Liver (tissue), 9 donors: ENCODE results near the gene RPS27A. TPM values are rescaled to one million over a fixed set of nuclear protein-coding genes. Genes with fewer than 3 reads are reported as not detected.

Experiments used
- DNase-seq: peaks from one replicate; pipeline ENCODE4 v3.0.0-alpha.2; 2017; ENCODE audit warnings: low spot score
- H3K27ac ChIP-seq, 2 donors: one replicate each; pipeline ENCODE4 v1.7.0; 2013; ENCODE audit warnings: inconsistent platforms in 2 of 2, low read length in 2 of 2, control low read depth in 1 of 2, low read depth in 1 of 2, mild to moderate bottlenecking in 1 of 2
- H3K27me3 ChIP-seq, 4 donors: one replicate each; pipeline versions ENCODE4 v1.6.1 to v1.7.0; 2013; ENCODE audit warnings: low read length in 3 of 4, inconsistent platforms in 1 of 4, mild to moderate bottlenecking in 1 of 4, moderate library complexity in 1 of 4; ENCODE audit not compliant: control insufficient read depth in 4 of 4, insufficient read depth in 4 of 4
- H3K36me3 ChIP-seq, 4 donors: one replicate each; pipeline versions ENCODE4 v1.6.1 to v1.7.0; 2013; ENCODE audit warnings: low read length in 3 of 4, mild to moderate bottlenecking in 3 of 4, low read depth in 1 of 4, moderate library complexity in 1 of 4; ENCODE audit not compliant: control insufficient read depth in 4 of 4, insufficient read depth in 3 of 4
- H3K4me1 ChIP-seq, 4 donors: one replicate each; pipeline versions ENCODE4 v1.6.1 to v1.7.0; 2013; ENCODE audit warnings: low read length in 3 of 4, mild to moderate bottlenecking in 3 of 4, moderate library complexity in 1 of 4; ENCODE audit not compliant: control insufficient read depth in 4 of 4, insufficient read depth in 4 of 4
- H3K4me3 ChIP-seq, 3 donors: one replicate each; pipeline versions ENCODE4 v1.6.1 to v1.7.0; 2013; ENCODE audit warnings: low read length in 3 of 3, control low read depth in 1 of 3, low read depth in 1 of 3, mild to moderate bottlenecking in 1 of 3
- H3K9ac ChIP-seq, 2 donors: one replicate each; pipeline ENCODE4 v1.7.0; 2013; ENCODE audit warnings: low read length in 2 of 2, mild to moderate bottlenecking in 2 of 2, moderate library complexity in 2 of 2, control low read depth in 1 of 2, low read depth in 1 of 2
- H3K9me3 ChIP-seq, 4 donors: one replicate each; pipeline versions ENCODE4 v1.6.1 to v1.7.0; 2013; ENCODE audit warnings: low read length in 3 of 4; ENCODE audit not compliant: control insufficient read depth in 4 of 4
- ATF3 ChIP-seq: IDR thresholded peaks from 2 replicates; pipeline ENCODE4 v1.6.1; 2016; ENCODE audit warnings: antibody characterized with exemption
- EGR1 ChIP-seq, 2 donors: IDR thresholded peaks; 2 replicates each; pipeline ENCODE4 v1.6.1; 2016 to 2018; ENCODE audit warnings: antibody characterized with exemption in 2 of 2, low read depth in 2 of 2
- FOXA1 ChIP-seq: IDR thresholded peaks from 2 replicates; pipeline ENCODE4 v1.6.1; 2016; ENCODE audit warnings: antibody characterized with exemption
- FOXA2 ChIP-seq: IDR thresholded peaks from 2 replicates; pipeline ENCODE4 v1.6.1; 2016; ENCODE audit warnings: antibody characterized with exemption
- HNF4G ChIP-seq: IDR thresholded peaks from 2 replicates; pipeline ENCODE4 v1.6.1; 2016; ENCODE audit warnings: antibody characterized with exemption
- JUND ChIP-seq, 2 donors: IDR thresholded peaks; 2 replicates each; pipeline ENCODE4 v1.6.1; 2016; ENCODE audit warnings: antibody characterized with exemption in 2 of 2
- MAX ChIP-seq: IDR thresholded peaks from 2 replicates; pipeline ENCODE4 v1.6.1; 2016; ENCODE audit warnings: antibody characterized with exemption
- NR2F2 ChIP-seq: IDR thresholded peaks from 2 replicates; pipeline ENCODE4 v1.6.1; 2016; ENCODE audit warnings: antibody characterized with exemption
- RAD21 ChIP-seq, 2 donors: IDR thresholded peaks; 2 replicates each; pipeline ENCODE4 v1.6.1; 2016; ENCODE audit warnings: antibody characterized with exemption in 2 of 2, mild to moderate bottlenecking in 2 of 2
- REST ChIP-seq: IDR thresholded peaks from 2 replicates; pipeline ENCODE4 v1.6.1; 2016; ENCODE audit warnings: antibody characterized with exemption, mild to moderate bottlenecking
- RXRA ChIP-seq, 2 donors: IDR thresholded peaks; 2 replicates each; pipeline ENCODE4 v1.6.1; 2017 to 2018; ENCODE audit warnings: antibody characterized with exemption in 2 of 2, mild to moderate bottlenecking in 1 of 2
- SP1 ChIP-seq: IDR thresholded peaks from 2 replicates; pipeline ENCODE4 v1.6.1; 2018; ENCODE audit warnings: antibody characterized with exemption, mild to moderate bottlenecking
- TAF1 ChIP-seq: conservative IDR thresholded peaks from 2 replicates; pipeline ENCODE4 v1.6.1; 2016; ENCODE audit warnings: antibody characterized with exemption, mild to moderate bottlenecking
- YY1 ChIP-seq: IDR thresholded peaks from 2 replicates; pipeline ENCODE4 v1.6.1; 2016; ENCODE audit warnings: antibody characterized with exemption, mild to moderate bottlenecking
- ZBTB33 ChIP-seq: IDR thresholded peaks from 2 replicates; pipeline ENCODE4 v1.6.1; 2016; ENCODE audit warnings: antibody characterized with exemption
- WGBS: extraction: QIAGEN DNeasy Blood & Tissue Kit; methylation state at CpG from one replicate; pipeline ENCODE4 v1.1.7; 2013; 5-methylcytosine and 5-hydroxymethylcytosine counted together
- polyA plus RNA-seq, 2 donors: library from polyadenylated mRNA; stranded (reverse) in 1 of 2; unstranded in 1 of 2; fragments of 200-250 nt in 1 of 2; fragments of >200 nt in 1 of 2; fragmentation: Nextera tagmentation in 1 of 2; extraction: Ambion mirVana in 1 of 2; gene quantifications; one replicate each; pipeline versions ENCODE4 v1.2.1 to v1.2.3, GENCODE V29; 2013 to 2015
- total RNA-seq, 2 donors: library from RNA; depleted of rRNA; stranded (reverse); fragments of >200 nt; gene quantifications; one replicate each; pipeline ENCODE4 v1.2.3, GENCODE V29; 2014
- donor health status: healthy.
- donor health status: healthy.
- donor health status: healthy.
- donor health status: healthy.
- donor health status: healthy.

Gene RPS27A
- total and polyA plus RNA-seq, 4 donors = 225 to 655 (median 490) TPM

- no peaks in the 10 kb centered on the region for H3K27me3 ChIP-seq
- no peaks in the 10 kb centered on the region for H3K9me3 ChIP-seq
- H3K4me3 ChIP-seq = no peak overlapping the region
- TF ChIP-seq FOXA1 (no peak), NR2F2 (peak; percentile 55), RXRA (IDR thresholded peaks at IDR 0.05) (peak in 1 of 2 donors; percentile 21)
- no peak for DNase-seq
- 87% methylated on average over 25 of the region's 25 CpGs for WGBS
- H3K4me1 ChIP-seq = peaks cover 0 to 8% (median 1%) of the 10 kb centered on the region in 4 donors
- no peak overlapping the region for H3K9ac ChIP-seq
- H3K27ac ChIP-seq = peak overlapping the region in 1 of 2 donors; percentile 76
- H3K36me3 ChIP-seq = peaks cover 0 to 2% (median 0%) of the 10 kb centered on the region in 4 donors
Observed at GRCh38 chr2:55223958-55224760, 8.3 kb upstream of the RPS27A start.

- no peak overlapping the region for H3K27ac ChIP-seq
- H3K9me3 ChIP-seq = no peaks in the 10 kb centered on the region
- TF ChIP-seq SP1 = no peak
- no peak for TF ChIP-seq REST
- no peak for TF ChIP-seq ZBTB33
- TF ChIP-seq RXRA (IDR thresholded peaks at IDR 0.05) = no peak
- TF ChIP-seq NR2F2 = no peak
- TF ChIP-seq FOXA1 = no peak
- no peak for TF ChIP-seq JUND (IDR thresholded peaks at IDR 0.05)
- no peak for TF ChIP-seq TAF1
- no peak for TF ChIP-seq HNF4G
- TF ChIP-seq MAX = no peak
- no peak for TF ChIP-seq RAD21 (IDR thresholded peaks at IDR 0.05)
- TF ChIP-seq YY1 = no peak
- no peak for TF ChIP-seq ATF3
- no peak for TF ChIP-seq EGR1 (IDR thresholded peaks at IDR 0.05; ENCODE audit: low read depth in 2 of 2)
- no peak for TF ChIP-seq FOXA2
- H3K36me3 ChIP-seq = peaks cover 0 to 2% (median 0%) of the 10 kb centered on the region in 4 donors
- H3K9ac ChIP-seq = no peak overlapping the region
- 85% methylated on average over 19 of the region's 19 CpGs for WGBS
- peaks cover 0 to 8% (median 1%) of the 10 kb centered on the region in 4 donors for H3K4me1 ChIP-seq
- no peak overlapping the region for H3K4me3 ChIP-seq
- DNase-seq = no peak
- no peaks in the 10 kb centered on the region for H3K27me3 ChIP-seq
Observed at GRCh38 chr2:55224761-55225261, 7.7 kb upstream of the RPS27A start.
